ENCODE measurements around the gene GAD2. TPM values are rescaled to one million over a fixed set of nuclear protein-coding genes. Genes with fewer than 3 reads are reported as not detected.

The GAD2 gene
- total RNA-seq, 1 donor from 2014 or later, result not detected

DNA sequence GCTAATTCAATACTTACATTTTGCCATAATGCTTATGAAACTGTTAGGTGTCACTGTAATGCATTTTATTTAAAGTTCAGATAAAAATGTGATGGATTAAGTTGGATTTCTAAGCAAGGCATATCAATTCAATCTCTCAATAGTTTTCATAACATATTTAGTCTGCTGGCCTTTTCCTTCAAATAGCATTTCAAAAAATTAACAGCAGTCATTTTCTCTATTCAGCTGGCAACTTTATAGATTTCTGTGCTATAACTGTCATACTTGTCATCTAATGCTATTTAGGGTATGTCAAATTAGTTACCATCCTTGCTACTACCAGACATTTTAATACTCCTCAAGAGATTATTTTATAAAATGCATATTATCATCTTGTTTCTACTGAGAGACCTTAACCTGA lies 4.3 kb downstream of the GAD2 start:
- Histone ChIP-seq H3K27me3 (ENCODE audit: control insufficient read depth in 3 of 3, insufficient read depth in 3 of 3, low read length in 3 of 3) (peaks cover 42 to 64% (median 58%) of the 10 kb centered on the region in 3 donors), H3K9me3 (ENCODE audit: control insufficient read depth in 3 of 3, low read length in 3 of 3) (peaks cover 0 to 4% (median 4%) of the 10 kb centered on the region in 3 donors), H3K9ac (ENCODE audit: low read depth in 1 of 3, low read length in 3 of 3) (no peak overlapping the region), H3K4me3 (ENCODE audit: low read length in 3 of 3) (no peak overlapping the region), H3K27ac (ENCODE audit: low read depth, low read length) (no peak overlapping the region), H3K36me3 (ENCODE audit: control insufficient read depth in 3 of 3, insufficient read depth in 3 of 3, low read length in 3 of 3) (no peaks in the 10 kb centered on the region), H3K4me1 (ENCODE audit: control insufficient read depth in 3 of 3, insufficient read depth in 3 of 3, low read length in 3 of 3) (peaks cover 0 to 3% (median 0%) of the 10 kb centered on the region in 3 donors)

DNA sequence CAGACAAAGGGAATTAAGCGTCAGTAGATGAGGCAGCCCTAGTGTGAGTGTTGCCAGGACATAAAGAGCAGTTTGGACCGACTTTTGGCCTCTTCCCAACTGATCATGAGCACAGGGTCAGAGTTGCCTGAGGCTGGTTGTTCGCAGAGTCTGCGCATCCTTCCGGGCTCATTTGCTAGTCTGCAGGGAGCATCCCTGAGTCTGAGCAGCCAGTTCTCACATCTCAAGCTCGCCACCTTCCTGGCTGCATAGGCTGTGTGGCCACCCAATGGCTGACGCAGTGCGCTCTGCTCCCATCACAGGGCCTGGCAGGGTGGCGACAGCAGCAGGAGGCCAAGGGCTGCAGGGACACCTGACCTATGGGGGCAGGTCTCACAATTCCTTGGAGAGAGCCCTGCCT lies 5.0 kb downstream of the GAD2 start:
- Histone ChIP-seq H3K4me1 (ENCODE audit: control insufficient read depth in 3 of 3, insufficient read depth in 3 of 3, low read length in 3 of 3) (no peaks in the 10 kb centered on the region), H3K4me3 (ENCODE audit: low read length in 3 of 3) (no peak overlapping the region), H3K9me3 (ENCODE audit: control insufficient read depth in 3 of 3, low read length in 3 of 3) (peaks cover 0 to 4% (median 4%) of the 10 kb centered on the region in 3 donors), H3K27ac (ENCODE audit: low read depth, low read length) (no peak overlapping the region), H3K27me3 (ENCODE audit: control insufficient read depth in 3 of 3, insufficient read depth in 3 of 3, low read length in 3 of 3) (peaks cover 36 to 58% (median 52%) of the 10 kb centered on the region in 3 donors), H3K36me3 (ENCODE audit: control insufficient read depth in 3 of 3, insufficient read depth in 3 of 3, low read length in 3 of 3) (no peaks in the 10 kb centered on the region), H3K9ac (ENCODE audit: low read depth in 1 of 3, low read length in 3 of 3) (no peak overlapping the region)

DNA sequence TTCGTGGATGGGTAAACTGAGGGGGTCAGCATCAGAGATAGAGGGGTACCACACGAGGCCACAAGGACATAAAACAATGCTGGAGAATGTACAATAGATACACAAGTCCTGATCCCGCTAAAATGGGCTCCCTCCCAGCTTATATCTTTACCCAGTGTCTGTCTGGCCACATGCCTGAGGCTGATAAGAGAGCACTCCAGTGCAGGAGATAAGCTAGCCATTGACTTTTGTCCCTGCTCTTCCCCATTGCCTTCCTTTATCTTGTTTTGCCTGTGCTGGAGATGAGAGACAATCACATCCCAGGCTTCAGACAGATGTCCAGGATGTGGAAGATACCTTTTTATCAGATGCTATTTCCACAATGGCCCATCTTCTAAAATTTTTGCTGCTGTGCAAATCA lies 6.0 kb downstream of the GAD2 start:
- Histone ChIP-seq H3K9me3 (ENCODE audit: control insufficient read depth in 3 of 3, low read length in 3 of 3) (peaks cover 0 to 4% (median 4%) of the 10 kb centered on the region in 3 donors), H3K4me1 (ENCODE audit: control insufficient read depth in 3 of 3, insufficient read depth in 3 of 3, low read length in 3 of 3) (no peaks in the 10 kb centered on the region), H3K36me3 (ENCODE audit: control insufficient read depth in 3 of 3, insufficient read depth in 3 of 3, low read length in 3 of 3) (no peaks in the 10 kb centered on the region), H3K27me3 (ENCODE audit: control insufficient read depth in 3 of 3, insufficient read depth in 3 of 3, low read length in 3 of 3) (peaks cover 26 to 48% (median 42%) of the 10 kb centered on the region in 3 donors), H3K9ac (ENCODE audit: low read depth in 1 of 3, low read length in 3 of 3) (no peak overlapping the region), H3K4me3 (ENCODE audit: low read length in 3 of 3) (no peak overlapping the region), H3K27ac (ENCODE audit: low read depth, low read length) (no peak overlapping the region)

DNA sequence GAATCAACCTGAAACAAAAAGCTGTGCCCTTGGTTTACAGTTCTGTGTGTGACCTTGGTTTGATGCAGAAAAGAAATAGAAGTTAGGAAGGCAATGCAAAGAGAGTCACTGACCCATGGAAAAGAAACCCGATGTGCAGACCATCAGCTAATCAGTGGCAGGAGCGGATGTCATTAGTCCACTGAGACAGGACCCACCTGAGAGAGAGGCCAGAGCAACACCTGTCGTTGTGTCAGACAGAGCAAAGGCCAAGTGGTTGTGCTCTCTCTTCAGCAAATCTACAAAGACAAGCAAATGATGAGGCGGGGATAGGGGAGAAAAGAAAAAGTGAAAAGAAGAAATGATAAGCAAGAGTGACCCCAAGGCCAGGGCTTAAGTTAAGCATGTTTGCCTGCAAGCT lies 8.7 kb downstream of the GAD2 start:
- H3K4me1 ChIP-seq (ENCODE audit: control insufficient read depth in 3 of 3, insufficient read depth in 3 of 3, low read length in 3 of 3), result no peaks in the 10 kb centered on the region
- no peak overlapping the region for H3K4me3 ChIP-seq (ENCODE audit: low read length in 3 of 3)
- peaks cover 0 to 4% (median 4%) of the 10 kb centered on the region in 3 donors for H3K9me3 ChIP-seq (ENCODE audit: control insufficient read depth in 3 of 3, low read length in 3 of 3)
- H3K27ac ChIP-seq (ENCODE audit: low read depth, low read length), result no peak overlapping the region
- no peak overlapping the region for H3K9ac ChIP-seq (ENCODE audit: low read depth in 1 of 3, low read length in 3 of 3)
- H3K36me3 ChIP-seq (ENCODE audit: control insufficient read depth in 3 of 3, insufficient read depth in 3 of 3, low read length in 3 of 3), result no peaks in the 10 kb centered on the region
- peaks cover 5 to 22% (median 18%) of the 10 kb centered on the region in 3 donors for H3K27me3 ChIP-seq (ENCODE audit: control insufficient read depth in 3 of 3, insufficient read depth in 3 of 3, low read length in 3 of 3)

DNA sequence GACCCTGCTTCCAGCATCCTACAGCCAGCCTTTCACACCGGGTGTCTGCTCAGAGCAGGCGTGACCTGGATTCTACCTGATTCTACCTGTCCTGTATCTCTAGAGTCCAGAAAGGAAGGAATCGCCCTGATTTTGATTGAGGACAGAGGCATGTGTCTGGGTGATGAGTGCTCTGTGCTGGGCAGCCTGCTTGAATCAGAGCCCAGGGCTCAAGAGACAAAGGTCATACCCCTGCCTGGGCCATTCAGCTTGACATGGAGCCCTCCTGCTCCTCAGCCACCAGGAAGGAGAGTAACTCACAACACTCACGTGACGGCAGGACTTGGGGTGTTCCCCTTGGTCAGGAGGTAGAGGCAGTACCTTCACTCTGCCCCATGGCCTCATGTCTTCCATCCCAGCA lies 11.2 kb downstream of the GAD2 start:
- H3K4me3 ChIP-seq (ENCODE audit: low read length in 3 of 3), result no peak overlapping the region
- no peak overlapping the region for H3K27ac ChIP-seq (ENCODE audit: low read depth, low read length)
- no peaks in the 10 kb centered on the region for H3K4me1 ChIP-seq (ENCODE audit: control insufficient read depth in 3 of 3, insufficient read depth in 3 of 3, low read length in 3 of 3)
- H3K9me3 ChIP-seq (ENCODE audit: control insufficient read depth in 3 of 3, low read length in 3 of 3), result no peaks in the 10 kb centered on the region
- no peaks in the 10 kb centered on the region for H3K36me3 ChIP-seq (ENCODE audit: control insufficient read depth in 3 of 3, insufficient read depth in 3 of 3, low read length in 3 of 3)
- no peak overlapping the region for H3K9ac ChIP-seq (ENCODE audit: low read depth in 1 of 3, low read length in 3 of 3)
- peaks cover 0 to 3% (median 2%) of the 10 kb centered on the region in 3 donors for H3K27me3 ChIP-seq (ENCODE audit: control insufficient read depth in 3 of 3, insufficient read depth in 3 of 3, low read length in 3 of 3)

DNA sequence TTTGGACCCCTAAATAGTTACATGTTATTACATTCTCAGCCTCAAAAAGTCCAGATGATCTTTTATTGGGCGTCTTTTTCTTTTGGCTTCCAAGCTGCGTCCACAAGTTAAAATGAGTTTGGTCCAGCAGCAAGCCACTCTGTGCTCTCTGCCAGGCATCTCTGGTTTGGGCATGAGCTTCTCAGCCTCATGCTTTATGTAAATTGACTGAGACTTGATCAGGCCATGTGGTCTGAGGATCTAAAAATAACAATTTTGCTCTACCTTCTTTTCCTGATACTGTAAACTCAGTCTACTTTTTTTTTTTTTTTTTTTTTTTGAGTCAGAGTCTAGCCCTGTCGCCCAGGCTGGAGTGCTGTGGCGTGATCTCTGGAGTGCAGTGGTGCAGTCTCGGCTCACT lies 15.6 kb downstream of the GAD2 start:
- H3K27ac ChIP-seq (ENCODE audit: low read depth, low read length), result no peak overlapping the region
- no peaks in the 10 kb centered on the region for H3K9me3 ChIP-seq (ENCODE audit: control insufficient read depth in 3 of 3, low read length in 3 of 3)
- H3K4me1 ChIP-seq (ENCODE audit: control insufficient read depth in 3 of 3, insufficient read depth in 3 of 3, low read length in 3 of 3), result no peaks in the 10 kb centered on the region
- no peaks in the 10 kb centered on the region for H3K27me3 ChIP-seq (ENCODE audit: control insufficient read depth in 3 of 3, insufficient read depth in 3 of 3, low read length in 3 of 3)
- no peak overlapping the region for H3K4me3 ChIP-seq (ENCODE audit: low read length in 3 of 3)
- no peaks in the 10 kb centered on the region for H3K36me3 ChIP-seq (ENCODE audit: control insufficient read depth in 3 of 3, insufficient read depth in 3 of 3, low read length in 3 of 3)
- H3K9ac ChIP-seq (ENCODE audit: low read depth in 1 of 3, low read length in 3 of 3), result no peak overlapping the region

DNA sequence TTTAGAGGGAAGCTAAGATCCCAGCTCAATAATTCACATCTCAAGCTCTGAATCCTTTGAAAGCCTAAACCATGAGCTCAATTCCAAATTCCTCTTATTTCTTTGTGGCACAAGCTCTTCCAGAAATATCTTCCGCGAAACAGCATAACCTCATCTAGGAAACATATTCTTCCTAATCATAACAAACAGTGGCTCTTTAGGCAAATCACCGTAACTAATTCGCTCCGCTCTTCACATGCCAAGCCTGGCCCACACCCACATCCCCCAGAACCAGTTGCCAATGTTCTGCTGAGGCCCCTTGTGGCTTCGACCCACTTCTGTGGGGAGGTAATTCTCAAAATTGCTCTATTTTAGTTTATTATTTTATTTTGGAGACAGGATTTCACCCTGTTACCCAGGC lies 19.2 kb downstream of the GAD2 start:
- Histone ChIP-seq H3K9me3 (ENCODE audit: control insufficient read depth in 3 of 3, low read length in 3 of 3) (no peaks in the 10 kb centered on the region), H3K4me3 (ENCODE audit: low read length in 3 of 3) (no peak overlapping the region), H3K4me1 (ENCODE audit: control insufficient read depth in 3 of 3, insufficient read depth in 3 of 3, low read length in 3 of 3) (no peaks in the 10 kb centered on the region), H3K9ac (ENCODE audit: low read depth in 1 of 3, low read length in 3 of 3) (no peak overlapping the region), H3K36me3 (ENCODE audit: control insufficient read depth in 3 of 3, insufficient read depth in 3 of 3, low read length in 3 of 3) (no peaks in the 10 kb centered on the region), H3K27me3 (ENCODE audit: control insufficient read depth in 3 of 3, insufficient read depth in 3 of 3, low read length in 3 of 3) (peaks cover 0 to 2% (median 0%) of the 10 kb centered on the region in 3 donors), H3K27ac (ENCODE audit: low read depth, low read length) (no peak overlapping the region)

DNA sequence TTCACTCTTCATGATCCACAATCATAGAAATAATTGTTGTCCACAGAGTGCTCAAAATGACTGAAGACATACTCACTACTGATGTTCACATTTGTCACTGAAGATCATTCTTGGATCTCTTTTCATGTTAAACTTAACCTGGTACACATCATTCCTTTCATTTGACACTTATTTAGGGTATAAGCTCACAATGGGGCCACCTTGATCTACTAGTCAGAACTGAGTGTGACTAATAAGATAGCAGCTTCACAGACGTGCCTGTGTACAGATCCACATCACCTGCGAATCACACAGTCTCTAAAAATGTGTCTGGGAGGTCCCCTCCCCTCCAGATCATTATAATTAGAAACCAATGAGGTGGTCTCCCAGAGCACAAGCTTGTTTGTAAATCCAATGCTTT lies 21.8 kb downstream of the GAD2 start:
- Histone ChIP-seq H3K9ac (ENCODE audit: low read depth in 1 of 3, low read length in 3 of 3) (no peak overlapping the region), H3K27ac (ENCODE audit: low read depth, low read length) (no peak overlapping the region), H3K36me3 (ENCODE audit: control insufficient read depth in 3 of 3, insufficient read depth in 3 of 3, low read length in 3 of 3) (no peaks in the 10 kb centered on the region)

DNA sequence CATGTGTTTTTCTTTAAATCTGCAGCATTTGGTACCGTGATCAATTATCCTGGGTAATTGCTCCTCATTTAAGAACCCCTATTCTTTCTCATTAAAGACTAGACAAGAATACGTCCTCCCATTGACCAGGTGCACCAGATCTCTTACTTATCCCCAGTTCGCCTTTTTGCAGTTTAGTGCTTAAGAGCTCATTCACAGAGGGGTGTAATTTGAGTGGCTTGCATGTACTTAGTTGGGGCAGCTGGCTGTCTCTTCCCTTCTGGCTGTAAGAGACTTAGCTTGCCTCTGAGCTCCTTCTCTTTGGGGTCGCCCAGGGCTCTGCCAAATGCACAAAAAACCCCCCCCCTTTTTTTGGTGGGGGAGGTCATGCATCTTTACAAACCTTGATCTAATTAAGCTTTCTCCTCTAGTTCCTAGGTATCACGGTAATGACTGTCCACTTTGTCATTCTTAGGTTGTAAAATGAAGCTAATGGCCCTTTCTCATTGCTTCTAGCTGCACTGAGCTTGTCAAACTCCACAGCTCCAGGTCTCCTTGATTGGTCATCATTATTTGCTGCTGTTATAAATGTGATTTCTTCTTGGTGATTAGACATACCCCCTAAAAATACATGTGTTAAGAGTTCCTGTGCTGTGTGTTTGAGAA lies 26.3 kb downstream of the GAD2 start:
- H3K27ac ChIP-seq (ENCODE audit: low read depth, low read length), result no peak overlapping the region
- no peak overlapping the region for H3K9ac ChIP-seq (ENCODE audit: low read depth in 1 of 3, low read length in 3 of 3)

More for the DNA sequence above, 21.8 kb downstream of the GAD2 start:
- Histone ChIP-seq H3K4me3 (ENCODE audit: low read length in 3 of 3) (no peak overlapping the region), H3K9me3 (ENCODE audit: control insufficient read depth in 3 of 3, low read length in 3 of 3) (no peaks in the 10 kb centered on the region), H3K4me1 (ENCODE audit: control insufficient read depth in 3 of 3, insufficient read depth in 3 of 3, low read length in 3 of 3) (no peaks in the 10 kb centered on the region), H3K27me3 (ENCODE audit: control insufficient read depth in 3 of 3, insufficient read depth in 3 of 3, low read length in 3 of 3) (peaks cover 0 to 2% (median 0%) of the 10 kb centered on the region in 3 donors)

DNA sequence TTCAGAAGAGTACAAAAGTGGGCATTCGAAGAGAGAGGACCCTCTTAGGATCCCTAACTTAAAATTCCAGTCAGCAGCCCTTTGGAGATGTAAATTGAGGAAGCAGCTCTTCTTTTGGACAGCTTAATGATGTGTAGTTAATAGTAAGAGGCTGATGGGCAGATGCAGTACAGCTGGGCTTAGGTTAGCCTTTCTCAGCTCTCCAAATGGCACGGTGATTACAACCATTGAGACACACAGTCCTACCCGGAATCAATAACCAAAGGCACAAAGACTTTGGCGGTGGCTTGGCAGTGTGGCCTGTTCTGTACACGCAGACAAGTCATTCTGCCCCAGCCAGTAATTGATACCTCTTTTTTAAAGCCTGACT lies 26.8 kb downstream of the GAD2 start:
- Histone ChIP-seq H3K36me3 (ENCODE audit: control insufficient read depth in 3 of 3, insufficient read depth in 3 of 3, low read length in 3 of 3) (no peaks in the 10 kb centered on the region), H3K4me3 (ENCODE audit: low read length in 3 of 3) (no peak overlapping the region), H3K9ac (ENCODE audit: low read depth in 1 of 3, low read length in 3 of 3) (no peak overlapping the region), H3K27me3 (ENCODE audit: control insufficient read depth in 3 of 3, insufficient read depth in 3 of 3, low read length in 3 of 3) (peaks cover 0 to 2% (median 0%) of the 10 kb centered on the region in 3 donors), H3K9me3 (ENCODE audit: control insufficient read depth in 3 of 3, low read length in 3 of 3) (no peaks in the 10 kb centered on the region), H3K27ac (ENCODE audit: low read depth, low read length) (no peak overlapping the region), H3K4me1 (ENCODE audit: control insufficient read depth in 3 of 3, insufficient read depth in 3 of 3, low read length in 3 of 3) (no peaks in the 10 kb centered on the region)

More for the DNA sequence above, 26.3 kb downstream of the GAD2 start:
- Histone ChIP-seq H3K4me1 (ENCODE audit: control insufficient read depth in 3 of 3, insufficient read depth in 3 of 3, low read length in 3 of 3) (no peaks in the 10 kb centered on the region), H3K27me3 (ENCODE audit: control insufficient read depth in 3 of 3, insufficient read depth in 3 of 3, low read length in 3 of 3) (peaks cover 0 to 2% (median 0%) of the 10 kb centered on the region in 3 donors), H3K9me3 (ENCODE audit: control insufficient read depth in 3 of 3, low read length in 3 of 3) (no peaks in the 10 kb centered on the region), H3K36me3 (ENCODE audit: control insufficient read depth in 3 of 3, insufficient read depth in 3 of 3, low read length in 3 of 3) (no peaks in the 10 kb centered on the region), H3K4me3 (ENCODE audit: low read length in 3 of 3) (no peak overlapping the region)
